Measurements from ENCODE around the gene IDUA. TPM values are rescaled to one million over a fixed set of nuclear protein-coding genes. Genes with fewer than 3 reads are reported as not detected.

The IDUA gene
- total RNA-seq, 4 donors from 2014 or later, result 6.7 to 25.8 (median 13.3) TPM

GRCh38 chr4:1017706-1018105 lies 30.9 kb downstream of the IDUA start:
- TF ChIP-seq, protein P1, sequence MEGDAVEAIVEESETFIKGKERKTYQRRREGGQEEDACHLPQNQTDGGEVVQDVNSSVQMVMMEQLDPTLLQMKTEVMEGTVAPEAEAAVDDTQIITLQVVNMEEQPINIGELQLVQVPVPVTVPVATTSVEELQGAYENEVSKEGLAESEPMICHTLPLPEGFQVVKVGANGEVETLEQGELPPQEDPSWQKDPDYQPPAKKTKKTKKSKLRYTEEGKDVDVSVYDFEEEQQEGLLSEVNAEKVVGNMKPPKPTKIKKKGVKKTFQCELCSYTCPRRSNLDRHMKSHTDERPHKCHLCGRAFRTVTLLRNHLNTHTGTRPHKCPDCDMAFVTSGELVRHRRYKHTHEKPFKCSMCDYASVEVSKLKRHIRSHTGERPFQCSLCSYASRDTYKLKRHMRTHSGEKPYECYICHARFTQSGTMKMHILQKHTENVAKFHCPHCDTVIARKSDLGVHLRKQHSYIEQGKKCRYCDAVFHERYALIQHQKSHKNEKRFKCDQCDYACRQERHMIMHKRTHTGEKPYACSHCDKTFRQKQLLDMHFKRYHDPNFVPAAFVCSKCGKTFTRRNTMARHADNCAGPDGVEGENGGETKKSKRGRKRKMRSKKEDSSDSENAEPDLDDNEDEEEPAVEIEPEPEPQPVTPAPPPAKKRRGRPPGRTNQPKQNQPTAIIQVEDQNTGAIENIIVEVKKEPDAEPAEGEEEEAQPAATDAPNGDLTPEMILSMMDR (IDR thresholded peaks at IDR 0.05; ENCODE audit: low read depth), result no peak

DNA sequence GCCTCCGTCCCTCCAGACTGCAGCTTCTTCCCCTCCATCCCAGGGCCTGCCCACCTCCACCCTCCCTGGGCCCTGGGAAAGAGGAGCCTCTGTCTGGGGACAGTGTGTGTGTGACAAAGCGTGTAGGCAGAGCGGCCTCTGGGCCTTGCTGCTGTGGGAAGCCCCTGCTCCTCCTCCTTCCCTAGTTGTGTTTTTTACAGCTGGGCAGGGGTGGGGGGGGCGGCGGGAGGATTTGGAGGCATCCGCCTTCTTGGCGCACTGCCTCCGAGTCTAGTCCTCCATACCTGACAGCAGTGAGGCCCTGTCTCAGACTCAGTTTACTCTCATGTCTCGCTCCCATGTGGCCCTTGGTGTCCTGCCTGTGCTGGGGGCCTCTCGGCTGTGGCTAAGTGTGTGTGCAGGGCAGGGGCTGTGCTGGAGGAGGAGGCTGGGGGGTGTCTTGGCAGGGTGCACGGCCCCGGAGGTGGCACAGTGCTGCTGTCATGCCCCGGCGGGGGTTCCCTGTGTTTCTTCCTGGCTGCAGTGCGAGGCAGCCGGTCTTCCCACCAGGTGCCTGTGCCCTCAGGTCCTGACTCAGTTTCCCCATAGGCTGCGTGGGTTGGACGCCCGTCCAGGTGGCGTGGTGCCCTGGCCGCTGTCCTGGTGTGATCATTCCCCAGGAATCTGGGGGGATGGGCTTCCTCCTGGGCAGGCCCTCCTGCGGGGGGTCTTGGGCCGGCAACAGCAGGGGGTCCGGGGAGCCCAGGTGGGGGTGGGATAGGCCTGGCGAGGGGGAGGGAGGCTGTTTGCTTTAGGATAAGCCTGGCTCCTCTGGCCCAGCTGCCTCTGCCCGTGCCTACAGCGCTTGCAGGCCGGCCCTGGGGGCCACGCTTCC lies 31.5 kb downstream of the IDUA start:
- TF ChIP-seq, protein P1 (IDR thresholded peaks at IDR 0.05; ENCODE audit: low read depth), result no peak

DNA sequence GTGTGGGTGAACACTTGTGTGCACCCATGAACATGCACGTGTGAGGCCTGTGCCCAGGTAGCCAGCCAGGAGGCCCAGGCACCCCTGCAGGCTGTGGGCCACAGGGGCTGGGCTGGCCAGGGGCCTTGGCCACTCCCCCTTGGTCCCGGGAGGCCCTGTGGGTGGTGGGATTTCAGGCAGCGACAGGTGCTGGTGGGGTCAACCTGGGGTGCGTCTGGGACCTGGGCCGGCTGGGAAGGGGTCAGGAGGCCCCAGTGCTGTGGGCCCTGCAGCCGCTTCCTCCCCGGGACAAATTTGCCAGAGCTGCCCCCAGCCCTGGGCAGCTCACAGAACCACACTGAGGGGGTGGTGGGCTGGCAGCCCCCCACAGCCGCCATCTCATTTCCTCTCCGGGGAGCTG lies 32.5 kb downstream of the IDUA start:
- TF ChIP-seq, protein P1 (IDR thresholded peaks at IDR 0.05; ENCODE audit: low read depth), result no peak

DNA sequence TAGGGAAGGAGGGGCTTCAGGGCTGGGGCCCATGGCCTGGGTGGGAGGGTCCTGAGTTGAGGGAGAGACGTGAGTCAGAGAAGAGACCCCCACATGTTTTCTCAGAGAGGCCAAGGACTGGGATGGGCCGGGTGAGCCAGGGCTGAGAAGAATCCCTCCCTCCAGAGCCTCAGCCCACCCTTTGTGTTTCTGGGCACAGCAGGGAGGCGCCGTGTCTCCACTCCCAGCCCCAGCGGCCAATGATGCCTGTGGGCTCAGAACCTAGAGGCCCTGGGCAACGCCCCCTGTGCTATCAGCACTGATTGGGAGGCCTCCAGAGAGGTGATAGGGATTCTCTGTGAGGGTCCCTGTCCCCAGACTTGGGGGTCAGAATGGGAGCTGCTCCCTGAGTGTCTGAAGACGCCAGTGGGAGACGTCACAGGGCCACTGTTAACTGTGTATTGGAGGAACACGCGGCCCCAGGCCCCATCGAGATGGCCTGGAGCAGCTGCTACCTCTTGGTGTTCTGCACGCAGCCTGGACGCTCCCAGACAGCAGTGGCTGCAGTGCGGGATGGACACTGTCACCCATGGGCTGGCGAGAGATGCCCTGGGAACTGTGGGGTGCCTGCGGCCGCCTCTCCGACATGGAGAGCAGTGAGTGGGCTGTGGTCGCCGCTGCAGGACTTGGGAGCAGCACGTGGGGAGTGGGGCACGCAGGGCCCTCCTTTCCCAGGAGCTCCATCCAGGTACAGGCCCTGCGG lies 33.1 kb downstream of the IDUA start:
- TF ChIP-seq, protein P1 (IDR thresholded peaks at IDR 0.05; ENCODE audit: low read depth), result no peak

GRCh38 chr4:1021386-1022050 lies 34.7 kb downstream of the IDUA start:
- TF ChIP-seq, protein P1 (IDR thresholded peaks at IDR 0.05; ENCODE audit: low read depth), result no peak

- TF ChIP-seq, protein P1 (IDR thresholded peaks at IDR 0.05; ENCODE audit: low read depth), result no peak
These were observed 35.4 kb downstream of the IDUA start for GRCh38 chr4:1022051-1022738.

Measured in subcutaneous adipose tissue (tissue), 4 donors.